Smooth muscle cell (in vitro differentiated cells): Measurements from ENCODE around the gene COMMD8. TPM values are rescaled to one million over a fixed set of nuclear protein-coding genes. Genes with fewer than 3 reads are reported as not detected.

Experiments used
- DNase-seq: peaks from one replicate; lab custom pipeline; 2025; ENCODE audit not compliant: unreplicated experiment; lab: John Stamatoyannopoulos, UW
- H2AFZ ChIP-seq: fragments of 200-600 bp; sonication (generic); 2 replicates; pipeline ENCODE4 v1.6.0; 2016; ENCODE audit warnings: antibody characterized with exemption, low read depth, mild to moderate bottlenecking
- H3F3A ChIP-seq: fragments of 200-600 bp; sonication (generic); 2 replicates; pipeline ENCODE4 v1.6.0; 2017; ENCODE audit warnings: antibody characterized with exemption, low read depth
- H3K27ac ChIP-seq: fragments of 200-600 bp; sonication (generic); 2 replicates; pipeline ENCODE4 v1.5.1; 2016; ENCODE audit warnings: low read depth, mild to moderate bottlenecking
- H3K27me3 ChIP-seq: fragments of 200-600 bp; sonication (generic); 2 replicates; pipeline ENCODE4 v1.6.1; 2016; ENCODE audit warnings: low read depth, mild to moderate bottlenecking
- H3K36me3 ChIP-seq: fragments of 200-600 bp; sonication (generic); 2 replicates; pipeline ENCODE4 v1.5.1; 2016; ENCODE audit warnings: low read depth
- H3K4me1 ChIP-seq: fragments of 200-600 bp; sonication (generic); 2 replicates; pipeline ENCODE4 v1.5.1; 2016; ENCODE audit warnings: low read depth
- H3K4me2 ChIP-seq: fragments of 200-600 bp; sonication (generic); 2 replicates; pipeline ENCODE4 v1.6.0; 2016; ENCODE audit warnings: mild to moderate bottlenecking
- H3K4me3 ChIP-seq: fragments of 200-600 bp; sonication (generic); 2 replicates; pipeline ENCODE4 v1.5.1; 2016; ENCODE audit warnings: mild to moderate bottlenecking
- H3K79me2 ChIP-seq: fragments of 200-600 bp; sonication (generic); 2 replicates; pipeline ENCODE4 v1.6.0; 2016; ENCODE audit warnings: low read depth, mild to moderate bottlenecking
- H3K9ac ChIP-seq: fragments of 200-600 bp; sonication (generic); 2 replicates; pipeline ENCODE4 v1.6.0; 2016; ENCODE audit warnings: low read depth
- H3K9me3 ChIP-seq: fragments of 200-600 bp; sonication (generic); replicated peaks from 2 replicates; pipeline ENCODE4 v1.5.1; 2016; ENCODE audit warnings: low read depth
- H4K20me1 ChIP-seq: fragments of 200-600 bp; sonication (generic); 2 replicates; pipeline ENCODE4 v1.6.0; 2016; ENCODE audit warnings: low read depth
- CTCF ChIP-seq: fragments of 200-600 bp; sonication (generic); IDR thresholded peaks from 2 replicates; pipeline ENCODE4 v1.5.1; 2017; ENCODE audit warnings: borderline replicate concordance, mild to moderate bottlenecking, antibody characterized with exemption; ENCODE audit not compliant: insufficient read depth, poor library complexity, severe bottlenecking
- WGBS: methylation state at CpG from one replicate; pipeline ENCODE4 v1.1.7; 2016; ENCODE audit warnings: low lambda C conversion rate; 5-methylcytosine and 5-hydroxymethylcytosine counted together
- polyA plus RNA-seq: library from polyadenylated mRNA; unstranded; fragments of >200 nt; fragmentation: Nextera tagmentation; extraction: Ambion mirVana; gene quantifications from 2 replicates; pipeline ENCODE4 v1.2.1, GENCODE V29; 2016
- total RNA-seq: library from RNA; depleted of rRNA; stranded (reverse); fragments of >200 nt; gene quantifications from 2 replicates; pipeline ENCODE4 v1.2.3, GENCODE V29; 2014

COMMD8 gene
- total and polyA plus RNA-seq, 2 experiments from 2014 or later = 29.0 to 35.5 TPM

GRCh38 chr4:47427935-47428334, 35.6 kb downstream of the COMMD8 start:
- DNase-seq = no peak
- no peak overlapping the region for H3K27ac ChIP-seq
- no peaks in the 10 kb centered on the region for H3K79me2 ChIP-seq
- H3K4me2 ChIP-seq = no peak overlapping the region
- 75% methylated on average over 2 of the region's 2 CpGs for WGBS
- no peak overlapping the region for H3K4me3 ChIP-seq
- peaks cover 5% of the 10 kb centered on the region for H3K27me3 ChIP-seq
- H3K9me3 ChIP-seq = no peaks in the 10 kb centered on the region
- no peaks in the 10 kb centered on the region for H4K20me1 ChIP-seq
- no peak for TF ChIP-seq CTCF
- H2AFZ ChIP-seq = no peak overlapping the region
- no peak overlapping the region for H3K9ac ChIP-seq
- no peaks in the 10 kb centered on the region for H3K4me1 ChIP-seq
- no peaks in the 10 kb centered on the region for H3K36me3 ChIP-seq
- no peaks in the 10 kb centered on the region for H3F3A ChIP-seq

GRCh38 chr4:47425628-47426027, 37.9 kb downstream of the COMMD8 start:
- Histone ChIP-seq H3K79me2 (no peaks in the 10 kb centered on the region), H3K9me3 (no peaks in the 10 kb centered on the region), H3K36me3 (no peaks in the 10 kb centered on the region), H2AFZ (no peak overlapping the region), H4K20me1 (no peaks in the 10 kb centered on the region), H3K27me3 (peaks cover 5% of the 10 kb centered on the region), H3K27ac (no peak overlapping the region), H3K9ac (no peak overlapping the region), H3K4me1 (no peaks in the 10 kb centered on the region), H3K4me2 (no peak overlapping the region), H3K4me3 (no peak overlapping the region), H3F3A (no peaks in the 10 kb centered on the region)
- no peak for TF ChIP-seq CTCF
- no peak for DNase-seq
- 97% methylated on average over 25 of the region's 25 CpGs for WGBS

GRCh38 chr4:47419296-47419695, 44.2 kb downstream of the COMMD8 start:
- TF ChIP-seq CTCF = no peak
- no peaks in the 10 kb centered on the region for H4K20me1 ChIP-seq
- H3K4me2 ChIP-seq = no peak overlapping the region
- no peak for DNase-seq
- WGBS = 88% methylated on average over 2 of the region's 2 CpGs
- no peaks in the 10 kb centered on the region for H3K79me2 ChIP-seq
- H3K36me3 ChIP-seq = no peaks in the 10 kb centered on the region
- no peaks in the 10 kb centered on the region for H3K27me3 ChIP-seq
- no peak overlapping the region for H3K4me3 ChIP-seq
- no peaks in the 10 kb centered on the region for H3K9me3 ChIP-seq
- no peak overlapping the region for H3K27ac ChIP-seq
- no peak overlapping the region for H3K9ac ChIP-seq
- no peaks in the 10 kb centered on the region for H3K4me1 ChIP-seq
- no peaks in the 10 kb centered on the region for H3F3A ChIP-seq
- no peak overlapping the region for H2AFZ ChIP-seq

GRCh38 chr4:47418147-47418546, 45.4 kb downstream of the COMMD8 start:
- H3K27ac ChIP-seq = no peak overlapping the region
- no peaks in the 10 kb centered on the region for H3F3A ChIP-seq
- no peak overlapping the region for H2AFZ ChIP-seq
- no peak overlapping the region for H3K4me3 ChIP-seq
- H3K4me2 ChIP-seq = no peak overlapping the region
- no peak for DNase-seq
- 53% methylated on average over 2 of the region's 2 CpGs for WGBS
- H3K9me3 ChIP-seq = no peaks in the 10 kb centered on the region
- no peaks in the 10 kb centered on the region for H3K79me2 ChIP-seq
- no peaks in the 10 kb centered on the region for H3K27me3 ChIP-seq
- TF ChIP-seq CTCF = no peak
- H4K20me1 ChIP-seq = no peaks in the 10 kb centered on the region
- no peaks in the 10 kb centered on the region for H3K4me1 ChIP-seq
- no peaks in the 10 kb centered on the region for H3K36me3 ChIP-seq
- no peak overlapping the region for H3K9ac ChIP-seq
